MM.1S (cell line): Measurements from ENCODE around the gene CRISP2.

Experiments
- DNase-seq: peaks from one replicate; pipeline ENCODE4 v3.0.0-alpha.2; 2015
- H2AFZ ChIP-seq: fragments of 300-600 bp; sonication (generic); 2 replicates; pipeline ENCODE4 v1.6.0; 2016; ENCODE audit warnings: antibody characterized with exemption, low read length
- H3F3A ChIP-seq: fragments of 300-600 bp; sonication (generic); 2 replicates; pipeline ENCODE4 v1.6.1; 2016; ENCODE audit warnings: mild to moderate bottlenecking, antibody characterized with exemption, low read length, moderate library complexity, mixed read lengths; ENCODE audit not compliant: insufficient read depth
- H3K27ac ChIP-seq: fragments of 300-600 bp; sonication (generic); 2 replicates; pipeline ENCODE4 v1.5.1; 2016; ENCODE audit warnings: mild to moderate bottlenecking, low read length
- H3K27me3 ChIP-seq: fragments of 300-600 bp; sonication (generic); replicated peaks from 2 replicates; pipeline ENCODE4 v1.6.0; 2016; ENCODE audit warnings: low read length; ENCODE audit not compliant: insufficient read depth
- H3K36me3 ChIP-seq: fragments of 300-600 bp; sonication (generic); replicated peaks from 2 replicates; pipeline ENCODE4 v1.6.1; 2016; ENCODE audit warnings: mild to moderate bottlenecking, low read length, mixed read lengths; ENCODE audit not compliant: insufficient read depth
- H3K4me1 ChIP-seq: fragments of 300-600 bp; sonication (generic); 2 replicates; pipeline ENCODE4 v1.6.1; 2016; ENCODE audit warnings: low read length, mixed read lengths
- H3K4me2 ChIP-seq: fragments of 300-600 bp; sonication (generic); 2 replicates; pipeline ENCODE4 v1.6.0; 2016; ENCODE audit warnings: low read depth, low read length
- H3K4me3 ChIP-seq: fragments of 300-600 bp; sonication (generic); 2 replicates; pipeline ENCODE4 v1.5.1; 2016; ENCODE audit warnings: low read length, mixed read lengths
- H3K79me2 ChIP-seq: fragments of 300-600 bp; sonication (generic); 2 replicates; pipeline ENCODE4 v1.6.1; 2016; ENCODE audit warnings: mixed run types, low read length, mixed read lengths
- H3K9ac ChIP-seq: fragments of 300-600 bp; sonication (generic); 2 replicates; pipeline ENCODE4 v1.6.1; 2016; ENCODE audit warnings: low read length, mixed read lengths
- H3K9me2 ChIP-seq: fragments of 300-600 bp; sonication (generic); replicated peaks from 2 replicates; pipeline ENCODE4 v1.6.1; 2016; ENCODE audit warnings: mild to moderate bottlenecking, low read length, mixed read lengths; ENCODE audit not compliant: insufficient read depth
- H3K9me3 ChIP-seq: fragments of 300-600 bp; sonication (generic); replicated peaks from 2 replicates; pipeline ENCODE4 v1.6.1; 2016; ENCODE audit warnings: mild to moderate bottlenecking, low read length, mixed read lengths; ENCODE audit not compliant: insufficient read depth
- H4K20me1 ChIP-seq: fragments of 300-600 bp; sonication (generic); 2 replicates; pipeline ENCODE4 v1.6.1; 2016; ENCODE audit warnings: mild to moderate bottlenecking, low read length, moderate library complexity, mixed read lengths; ENCODE audit not compliant: insufficient read depth
- CTCF ChIP-seq: fragments of 300-600 bp; sonication (generic); IDR thresholded peaks from 2 replicates; pipeline ENCODE4 v1.5.1; 2016; ENCODE audit warnings: antibody characterized with exemption, low read length, mixed read lengths
- EZH2 ChIP-seq: fragments of 300-600 bp; sonication (generic); optimal IDR thresholded peaks from 2 replicates; pipeline ENCODE3; 2017; ENCODE audit warnings: low read depth, mild to moderate bottlenecking, antibody characterized with exemption, low read length, mixed read lengths
- EZH2phosphoT487 ChIP-seq: fragments of 300-600 bp; sonication (generic); IDR thresholded peaks from 2 replicates; pipeline ENCODE4 v1.6.1; 2018; ENCODE audit warnings: antibody characterized with exemption, low read length

Gene CRISP2

DNA sequence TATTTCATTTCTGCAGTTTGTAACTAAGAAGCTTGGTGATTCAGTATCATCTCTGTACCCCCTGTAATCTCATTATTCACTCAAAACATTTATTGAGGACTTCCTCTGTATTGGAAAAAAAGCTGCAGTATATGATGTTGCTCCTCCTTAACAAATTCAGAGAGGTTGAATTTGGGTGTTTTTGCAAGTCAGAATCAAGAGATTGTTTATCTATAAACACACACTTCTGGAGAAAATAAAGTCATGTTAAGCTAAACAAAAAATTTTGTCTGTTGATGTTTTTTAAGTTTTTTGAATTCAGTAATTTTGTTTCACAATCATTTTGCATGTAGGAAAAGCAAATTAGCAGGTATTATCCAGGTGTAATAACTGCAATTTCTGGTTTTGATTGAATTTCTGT lies 65.3 kb downstream of the CRISP2 start:
- no peaks in the 10 kb centered on the region for H3F3A ChIP-seq
- H3K36me3 ChIP-seq = no peaks in the 10 kb centered on the region
- H3K9me3 ChIP-seq = no peaks in the 10 kb centered on the region
- no peak overlapping the region for H3K27ac ChIP-seq
- no peak overlapping the region for H2AFZ ChIP-seq
- no peak for DNase-seq
- H3K4me1 ChIP-seq = no peaks in the 10 kb centered on the region
- no peaks in the 10 kb centered on the region for H3K79me2 ChIP-seq
- H3K4me3 ChIP-seq = no peak overlapping the region
- H3K27me3 ChIP-seq = no peaks in the 10 kb centered on the region
- H3K9ac ChIP-seq = no peak overlapping the region
- no peaks in the 10 kb centered on the region for H3K9me2 ChIP-seq
- no peaks in the 10 kb centered on the region for H4K20me1 ChIP-seq
- H3K4me2 ChIP-seq = no peak overlapping the region
- TF ChIP-seq EZH2phosphoT487 (no peak), CTCF (no peak), EZH2 (no peak)

GRCh38 chr6:49647476-49647875 lies 65.9 kb downstream of the CRISP2 start:
- H3F3A ChIP-seq = no peaks in the 10 kb centered on the region
- no peak for DNase-seq
- TF ChIP-seq EZH2 (no peak), EZH2phosphoT487 (no peak), CTCF (no peak)
- no peaks in the 10 kb centered on the region for H3K4me1 ChIP-seq
- H3K27ac ChIP-seq = no peak overlapping the region
- no peak overlapping the region for H3K4me2 ChIP-seq
- H3K4me3 ChIP-seq = no peak overlapping the region
- H3K9me2 ChIP-seq = no peaks in the 10 kb centered on the region
- no peaks in the 10 kb centered on the region for H3K9me3 ChIP-seq
- no peaks in the 10 kb centered on the region for H4K20me1 ChIP-seq
- no peak overlapping the region for H2AFZ ChIP-seq
- no peaks in the 10 kb centered on the region for H3K27me3 ChIP-seq
- no peak overlapping the region for H3K9ac ChIP-seq
- no peaks in the 10 kb centered on the region for H3K36me3 ChIP-seq
- no peaks in the 10 kb centered on the region for H3K79me2 ChIP-seq

DNA sequence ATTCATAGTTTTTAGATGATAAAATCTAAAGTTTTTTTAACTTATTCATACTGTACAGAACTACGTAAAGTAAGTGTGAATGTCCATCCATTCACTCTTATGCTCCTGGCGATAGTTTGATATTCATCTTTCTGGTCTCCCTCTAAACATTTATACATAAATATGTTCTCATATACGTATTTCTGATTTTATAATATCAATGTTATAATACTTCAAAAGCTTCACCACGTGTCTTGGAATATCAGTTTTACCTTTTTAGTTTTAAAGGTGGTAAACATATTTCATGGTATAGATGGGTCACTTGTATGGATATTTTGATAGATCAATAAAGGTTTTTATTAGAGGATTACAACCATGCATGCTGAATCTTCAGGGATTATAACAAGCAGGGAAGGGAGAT lies 66.4 kb downstream of the CRISP2 start:
- TF ChIP-seq EZH2phosphoT487 = no peak
- TF ChIP-seq EZH2 = no peak
- no peak for TF ChIP-seq CTCF
- H3K4me3 ChIP-seq = no peak overlapping the region
- no peaks in the 10 kb centered on the region for H3F3A ChIP-seq
- no peaks in the 10 kb centered on the region for H3K36me3 ChIP-seq
- H3K9me2 ChIP-seq = no peaks in the 10 kb centered on the region
- H3K27ac ChIP-seq = no peak overlapping the region
- H3K79me2 ChIP-seq = no peaks in the 10 kb centered on the region
- H3K4me2 ChIP-seq = no peak overlapping the region
- no peaks in the 10 kb centered on the region for H3K9me3 ChIP-seq
- H3K27me3 ChIP-seq = no peaks in the 10 kb centered on the region
- H3K9ac ChIP-seq = no peak overlapping the region
- H4K20me1 ChIP-seq = no peaks in the 10 kb centered on the region
- no peak overlapping the region for H2AFZ ChIP-seq
- no peaks in the 10 kb centered on the region for H3K4me1 ChIP-seq
- no peak for DNase-seq
